ENCODE results near the gene CYP4B1. TPM values are rescaled to one million over a fixed set of nuclear protein-coding genes. Genes with fewer than 3 reads are reported as not detected.

Gene CYP4B1
- total RNA-seq, 4 donors from 2014 or later, result 41.1 to 150 (median 113) TPM

DNA sequence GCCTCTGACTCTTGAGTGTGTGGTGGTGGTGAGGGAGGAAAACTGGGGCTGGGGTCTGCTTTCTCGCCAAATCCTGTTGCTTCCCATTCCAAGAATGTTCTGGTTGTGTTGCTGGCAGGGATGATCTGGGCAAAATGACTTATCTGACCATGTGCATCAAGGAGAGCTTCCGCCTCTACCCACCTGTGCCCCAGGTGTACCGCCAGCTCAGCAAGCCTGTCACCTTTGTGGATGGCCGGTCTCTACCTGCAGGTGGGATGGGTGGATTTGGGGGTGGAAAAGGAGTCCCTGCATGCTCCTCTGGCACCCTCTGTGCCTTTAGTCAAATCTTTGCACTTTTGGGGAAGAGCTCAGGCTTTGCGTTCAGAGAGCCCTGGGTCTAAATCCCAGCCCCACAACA lies 18.1 kb downstream of the CYP4B1 start:
- peaks cover 0 to 6% (median 2%) of the 10 kb centered on the region in 4 donors for H3K4me1 ChIP-seq
- 90% methylated on average over 5 of the region's 5 CpGs for WGBS
- TF ChIP-seq CTCF (IDR thresholded peaks at IDR 0.05), result no peak
- no peak for TF ChIP-seq EP300 (IDR thresholded peaks at IDR 0.05)
- no peak for TF ChIP-seq POLR2AphosphoS5 (IDR thresholded peaks at IDR 0.05)
- TF ChIP-seq POLR2A (IDR thresholded peaks at IDR 0.05; ENCODE audit: low read depth), result no peak
- no peaks in the 10 kb centered on the region for H3K27me3 ChIP-seq
- H3K27ac ChIP-seq (replicated peaks in 1 of 4), result no peak overlapping the region
- no peaks in the 10 kb centered on the region for H3K9me3 ChIP-seq
- peak; percentile 90 for DNase-seq (ENCODE audit: extremely low spot score)
- intact Hi-C loops (cut with DNase I), result no loop called here
- H3K4me3 ChIP-seq, result no peak overlapping the region
- H3K36me3 ChIP-seq, result peaks cover 0 to 77% (median 16%) of the 10 kb centered on the region in 4 donors

GRCh38 chr1:46817814-46818213 lies 19.0 kb downstream of the CYP4B1 start:
- TF ChIP-seq EP300 (IDR thresholded peaks at IDR 0.05) (no peak), POLR2AphosphoS5 (IDR thresholded peaks at IDR 0.05) (no peak), CTCF (IDR thresholded peaks at IDR 0.05) (no peak), POLR2A (IDR thresholded peaks at IDR 0.05; ENCODE audit: low read depth) (no peak)
- Histone ChIP-seq H3K9me3 (no peaks in the 10 kb centered on the region), H3K27me3 (no peaks in the 10 kb centered on the region), H3K4me1 (peaks cover 0 to 12% (median 0%) of the 10 kb centered on the region in 4 donors), H3K4me3 (no peak overlapping the region), H3K36me3 (peaks cover 0 to 68% (median 16%) of the 10 kb centered on the region in 4 donors), H3K27ac (replicated peaks in 1 of 4) (no peak overlapping the region)
- intact Hi-C loops (cut with DNase I), result no loop called here
- DNase-seq (ENCODE audit: extremely low spot score), result peak; percentile 77
- WGBS, result 77% methylated on average over 4 of the region's 6 CpGs

GRCh38 chr1:46818591-46818990 lies 19.7 kb downstream of the CYP4B1 start:
- H3K4me3 ChIP-seq, result no peak overlapping the region
- no peak for DNase-seq (ENCODE audit: extremely low spot score)
- 88% methylated on average over 2 of the region's 5 CpGs for WGBS
- H3K36me3 ChIP-seq, result peaks cover 0 to 61% (median 13%) of the 10 kb centered on the region in 4 donors
- TF ChIP-seq CTCF (IDR thresholded peaks at IDR 0.05), result no peak
- intact Hi-C loops (cut with DNase I), result no loop called here
- H3K27ac ChIP-seq (replicated peaks in 1 of 4), result no peak overlapping the region
- H3K9me3 ChIP-seq, result no peaks in the 10 kb centered on the region
- no peaks in the 10 kb centered on the region for H3K27me3 ChIP-seq
- H3K4me1 ChIP-seq, result peaks cover 0 to 12% (median 0%) of the 10 kb centered on the region in 4 donors

GRCh38 chr1:46819335-46819734 lies 20.5 kb downstream of the CYP4B1 start:
- H3K36me3 ChIP-seq, result peaks cover 0 to 53% (median 10%) of the 10 kb centered on the region in 4 donors
- H3K27me3 ChIP-seq, result no peaks in the 10 kb centered on the region
- H3K4me3 ChIP-seq, result no peak overlapping the region
- 71% methylated on average over 1 of the region's 1 CpG for WGBS
- H3K9me3 ChIP-seq, result no peaks in the 10 kb centered on the region
- peaks cover 0 to 12% (median 0%) of the 10 kb centered on the region in 4 donors for H3K4me1 ChIP-seq
- TF ChIP-seq POLR2A (IDR thresholded peaks at IDR 0.05; ENCODE audit: low read depth) (no peak), CTCF (IDR thresholded peaks at IDR 0.05) (no peak), POLR2AphosphoS5 (IDR thresholded peaks at IDR 0.05) (no peak), EP300 (IDR thresholded peaks at IDR 0.05) (no peak)
- DNase-seq (ENCODE audit: extremely low spot score), result peak; percentile 78
- no peak overlapping the region for H3K27ac ChIP-seq (replicated peaks in 1 of 4)
- intact Hi-C loops (cut with DNase I), result no loop called here

- intact Hi-C loops (cut with DNase I), result no loop called here
- H3K9me3 ChIP-seq, result peaks cover 0 to 6% (median 2%) of the 10 kb centered on the region in 4 donors
- no peak overlapping the region for H3K4me3 ChIP-seq
- TF ChIP-seq CTCF (IDR thresholded peaks at IDR 0.05) (no peak), POLR2AphosphoS5 (IDR thresholded peaks at IDR 0.05) (no peak), EP300 (IDR thresholded peaks at IDR 0.05) (no peak), POLR2A (IDR thresholded peaks at IDR 0.05; ENCODE audit: low read depth) (no peak)
- peaks cover 0 to 12% (median 0%) of the 10 kb centered on the region in 4 donors for H3K4me1 ChIP-seq
- DNase-seq (ENCODE audit: extremely low spot score), result no peak
- WGBS, result 50% methylated on average over 4 of the region's 4 CpGs
- peaks cover 0 to 46% (median 8%) of the 10 kb centered on the region in 4 donors for H3K36me3 ChIP-seq
- H3K27ac ChIP-seq (replicated peaks in 1 of 4), result no peak overlapping the region
- no peaks in the 10 kb centered on the region for H3K27me3 ChIP-seq
Observed at GRCh38 chr1:46820076-46820475, 21.2 kb downstream of the CYP4B1 start.

Data from esophagus muscularis mucosa (tissue), 4 donors.